HG02973 (cell line): ENCODE measurements around the gene CTRL.
"Not testable (repeated sequence)": the region's sequence is repeated elsewhere in the genome, so short reads cannot be mapped to it uniquely, and the experiment has no call there.

Source experiments
- ATAC-seq: cut with Tn5 transposase; IDR thresholded peaks from one replicate; pipeline ENCODE4 v1.9.1; 2021; ENCODE audit warnings: moderate library complexity; ENCODE audit not compliant: unreplicated experiment

The CTRL gene

DNA sequence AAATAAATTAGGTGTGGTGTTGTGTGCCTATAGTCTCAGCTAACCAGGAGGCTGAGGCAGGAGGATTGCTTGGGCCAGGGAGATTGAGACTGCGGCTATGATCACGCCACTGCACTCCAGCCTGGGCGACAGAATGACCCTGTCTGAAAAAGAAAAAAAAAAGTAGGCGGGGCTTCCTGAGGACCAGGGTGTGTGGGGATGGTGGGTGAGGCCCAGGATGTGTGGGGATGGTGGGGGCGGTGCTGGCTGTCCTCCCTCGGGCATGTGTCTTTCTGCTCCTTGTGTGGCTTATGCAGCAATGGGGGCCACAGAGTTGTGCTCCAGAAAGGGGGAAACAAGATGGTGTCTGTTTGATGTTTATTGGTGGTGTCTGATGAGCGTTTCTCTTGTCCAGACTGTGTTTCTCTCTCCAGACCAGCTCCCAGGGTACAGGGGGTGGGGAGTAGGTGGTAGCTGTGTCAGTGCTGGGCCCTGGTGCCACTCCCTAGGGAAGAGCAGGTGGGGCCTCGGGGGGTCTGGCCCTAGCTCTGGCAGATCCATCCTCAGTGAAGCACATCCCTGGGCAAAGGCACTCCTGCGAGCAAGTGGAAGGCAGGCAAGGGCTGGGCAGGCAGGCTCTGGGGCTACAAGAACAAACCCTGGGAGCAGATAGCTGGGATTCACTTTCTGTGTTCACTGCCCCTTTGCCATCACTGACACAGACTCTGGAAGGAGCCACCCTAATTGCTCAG is 10.0 kb upstream of the CTRL start:
- ATAC-seq: no peak

DNA sequence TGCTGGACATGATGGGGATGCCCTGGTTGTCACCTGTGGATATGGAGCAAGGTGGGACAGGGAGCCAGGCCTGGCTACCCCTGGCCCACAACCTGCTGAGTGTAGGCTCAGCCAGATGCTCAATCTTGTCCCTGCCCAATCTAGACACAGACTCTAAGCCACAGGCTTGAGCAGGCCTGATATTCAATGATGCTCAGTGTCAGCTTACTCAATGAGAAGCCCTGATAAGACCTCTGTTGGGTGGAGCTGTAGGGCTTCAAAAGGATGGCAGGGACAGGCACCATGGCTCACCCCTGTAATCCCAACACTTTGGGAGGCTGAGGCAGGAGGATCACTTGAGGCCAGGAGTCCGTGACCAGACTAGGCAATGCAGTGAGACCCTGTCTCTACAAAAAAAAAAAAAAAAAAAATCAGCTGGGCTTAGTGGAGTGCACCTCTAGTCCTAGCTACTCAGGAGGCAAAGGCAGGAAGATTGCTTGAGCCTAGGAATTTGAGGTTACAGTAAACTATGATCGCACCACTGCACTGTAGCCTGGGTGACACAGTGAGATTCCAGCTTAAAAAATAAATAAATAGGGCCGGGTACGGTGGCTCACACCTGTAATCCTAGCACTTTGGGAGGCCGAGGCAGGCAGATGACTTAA is 8.9 kb upstream of the CTRL start:
- no peak for ATAC-seq

DNA sequence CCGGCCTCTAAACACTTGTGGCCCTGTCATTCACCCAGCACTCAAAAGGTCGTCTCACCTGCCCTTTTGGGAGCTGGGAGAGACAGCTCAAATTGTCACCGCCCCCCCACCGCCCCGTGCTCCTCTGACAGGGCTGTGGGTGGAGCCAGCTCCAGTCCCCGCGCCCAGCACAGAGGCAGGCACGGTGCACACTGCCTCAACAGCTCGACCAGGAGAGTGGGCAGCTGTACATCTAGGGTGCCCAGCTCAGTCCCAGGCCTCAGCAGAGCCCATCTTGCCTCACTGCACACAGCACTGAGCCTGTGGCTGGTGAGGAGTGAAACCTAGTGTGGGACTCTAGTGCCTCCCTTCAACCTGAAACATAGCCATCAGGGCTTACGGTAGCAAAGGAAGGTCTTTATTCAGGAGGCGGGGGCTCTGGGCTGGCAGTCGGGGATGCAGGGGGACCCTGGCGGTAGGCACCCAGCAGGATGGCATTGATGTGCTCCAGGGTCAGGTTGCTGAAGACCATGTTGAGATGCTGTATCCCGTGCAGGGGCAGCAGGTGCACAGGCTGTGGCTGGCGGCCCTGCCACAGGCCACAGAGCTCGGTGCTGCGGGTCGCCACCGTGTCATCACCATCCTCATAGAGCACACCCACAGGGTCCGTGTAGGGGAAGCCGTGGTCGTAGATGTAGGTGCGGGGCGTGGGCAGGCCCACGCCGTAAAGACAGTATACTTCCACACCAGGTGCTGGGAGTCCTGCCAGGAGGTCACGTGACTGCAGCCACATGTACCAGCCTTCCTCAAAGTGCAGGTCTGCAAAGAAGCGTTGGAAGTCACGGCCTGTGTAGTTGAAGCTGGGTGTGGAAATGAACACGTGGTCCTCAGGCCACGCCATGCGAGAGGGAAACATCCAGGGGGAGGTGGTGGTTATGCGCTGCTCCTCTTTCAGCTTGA is 8.1 kb upstream of the CTRL start:
- ATAC-seq: no peak

DNA sequence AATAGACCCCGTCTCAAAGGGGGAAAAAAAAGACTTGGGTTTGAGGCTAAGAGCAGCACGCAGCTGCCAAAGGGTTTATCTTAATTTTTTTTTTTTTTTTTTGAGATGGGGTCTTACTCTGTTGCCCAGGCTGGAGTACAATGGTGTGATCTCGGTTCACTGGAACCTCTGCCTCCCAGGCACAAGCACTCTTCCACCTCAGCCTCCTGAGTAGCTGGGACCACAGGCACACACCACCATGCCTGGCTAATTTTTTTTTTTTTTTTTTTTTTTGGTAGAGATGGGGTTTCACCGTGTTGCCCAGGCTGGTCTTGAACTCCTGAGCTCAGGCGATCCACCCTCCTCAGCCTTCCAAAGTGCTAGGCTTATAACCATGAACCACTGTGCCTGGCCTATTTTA is 6.1 kb upstream of the CTRL start:
- ATAC-seq: not testable (repeated sequence)

DNA sequence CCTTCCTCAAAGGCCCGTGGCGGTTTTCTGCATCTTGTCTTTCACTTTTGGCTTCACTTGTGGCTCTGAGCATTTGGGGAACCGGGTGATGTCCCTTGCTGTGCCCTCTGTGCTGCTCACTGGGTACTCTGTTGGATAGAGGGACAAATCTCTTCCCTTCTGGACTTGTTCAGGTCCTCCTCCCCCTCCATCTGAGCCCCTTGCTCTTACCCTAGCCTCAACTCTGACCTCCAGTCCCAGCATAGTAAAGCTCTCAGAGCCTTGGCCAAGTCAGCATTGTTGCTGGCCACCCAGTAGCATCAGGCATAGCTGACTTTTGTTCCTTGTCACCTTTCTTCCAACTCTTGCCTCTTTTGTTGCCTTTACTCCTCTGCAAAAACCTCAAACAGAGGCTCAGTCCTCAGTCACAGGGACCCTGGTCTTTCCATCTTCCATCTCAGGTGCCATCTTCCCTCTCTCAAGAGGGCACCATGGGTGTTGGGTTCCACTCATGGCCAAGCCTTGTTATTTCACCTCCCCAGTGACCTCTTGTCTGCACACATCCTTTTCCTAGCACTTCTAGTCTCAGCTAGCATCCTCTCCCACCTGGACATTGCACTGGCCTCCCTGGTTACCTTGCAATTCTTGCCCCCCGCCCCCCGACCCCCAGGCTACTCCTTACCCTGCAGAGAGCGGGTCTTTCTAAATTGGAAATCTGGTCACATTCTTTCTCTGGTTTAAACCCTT is 5.4 kb upstream of the CTRL start:
- peak; percentile 54 for ATAC-seq

DNA sequence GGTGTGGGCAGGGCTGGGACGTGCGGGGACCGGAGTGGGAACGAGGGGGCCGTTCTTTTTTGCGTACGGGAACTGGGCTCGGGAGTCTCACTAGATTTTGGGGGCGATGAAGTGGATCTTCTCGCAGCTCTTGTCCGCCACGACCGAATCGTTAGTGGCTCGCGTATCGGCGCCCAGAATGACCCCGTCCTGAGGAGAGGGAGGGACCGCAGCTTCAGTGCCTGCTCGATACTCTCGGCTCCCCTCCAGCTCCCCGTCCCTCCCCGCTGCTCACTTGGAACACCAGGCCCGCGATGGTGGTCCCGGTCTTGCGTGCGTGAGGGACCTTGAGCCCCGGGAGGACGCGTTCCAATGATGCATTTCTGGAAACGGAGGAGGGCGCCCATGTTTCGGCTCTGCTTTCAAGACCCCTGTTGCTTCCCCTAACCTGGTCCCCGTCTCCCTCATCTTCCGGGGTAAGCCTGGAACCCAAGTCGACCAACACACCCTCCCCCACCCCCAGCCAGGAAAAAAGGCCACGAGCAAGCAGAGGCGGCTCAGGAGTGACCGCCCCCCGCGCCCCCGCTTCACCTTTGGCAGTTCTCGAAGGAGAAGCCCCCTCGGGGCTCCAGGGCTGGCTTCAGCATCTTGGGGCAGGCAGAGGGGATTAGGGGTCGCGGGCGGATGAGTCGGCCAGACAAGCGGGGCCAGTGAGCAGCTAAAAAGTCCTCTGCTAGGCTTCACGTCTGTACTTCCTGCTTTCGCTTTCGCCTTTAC is 4.6 kb upstream of the CTRL start, which contains the start of gene PSMB10:
PSMB10 (minus strand) TSS at position 727 of the 756 bp plus-strand sequence; CDS start at position 626, 101 bp downstream.
- no peak for ATAC-seq

DNA sequence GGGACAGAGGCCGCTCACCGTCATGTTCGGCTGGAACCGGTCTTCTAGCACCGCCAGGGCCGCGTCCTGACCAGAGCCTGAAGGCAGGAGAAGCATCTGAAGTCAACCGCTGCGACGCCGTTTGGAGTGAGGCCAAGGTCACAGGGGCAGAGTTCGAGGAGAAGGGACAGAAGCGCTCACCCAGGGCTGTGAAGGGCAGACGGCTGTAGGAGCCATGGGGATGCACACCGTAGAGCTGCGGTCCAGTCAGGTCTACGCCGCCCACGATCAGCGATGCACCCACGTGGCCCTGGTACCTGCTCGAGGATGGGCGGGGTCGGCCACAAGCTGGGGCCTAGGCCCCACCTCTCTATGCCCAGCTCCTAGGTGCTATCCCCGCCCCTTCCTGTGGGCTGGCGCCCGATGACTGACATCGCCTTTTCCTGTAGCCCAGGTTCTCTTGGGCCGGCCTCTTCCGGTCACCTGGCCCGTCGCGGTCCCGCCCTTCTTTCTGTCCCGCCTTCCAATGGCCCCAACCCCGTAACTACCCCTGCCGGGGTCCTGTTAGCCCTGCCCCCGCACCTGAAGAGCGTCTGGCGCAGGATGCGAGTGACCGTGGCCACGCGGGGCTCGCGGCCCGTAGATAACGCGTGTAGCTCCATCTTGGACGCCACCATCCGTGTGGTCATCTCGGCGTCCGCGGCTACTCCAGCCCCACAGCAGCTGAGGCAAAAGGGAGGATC is 3.9 kb upstream of the CTRL start:
- peak; percentile 81 for ATAC-seq

DNA sequence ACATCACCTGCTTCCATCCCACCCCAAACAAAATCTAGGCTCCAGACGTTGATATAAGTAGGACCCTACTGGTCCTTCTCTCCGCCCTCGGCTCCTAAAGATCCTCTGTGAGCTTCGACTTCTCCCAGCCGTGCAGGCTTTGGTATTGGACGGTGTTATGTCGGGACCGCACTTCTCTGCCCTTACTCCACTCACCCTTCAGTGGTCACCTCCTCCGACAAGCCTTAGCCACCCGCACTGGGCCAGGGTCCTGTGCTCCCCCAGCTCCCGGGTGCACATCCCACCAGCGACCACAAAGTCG is 3.4 kb upstream of the CTRL start:
- ATAC-seq: no peak

DNA sequence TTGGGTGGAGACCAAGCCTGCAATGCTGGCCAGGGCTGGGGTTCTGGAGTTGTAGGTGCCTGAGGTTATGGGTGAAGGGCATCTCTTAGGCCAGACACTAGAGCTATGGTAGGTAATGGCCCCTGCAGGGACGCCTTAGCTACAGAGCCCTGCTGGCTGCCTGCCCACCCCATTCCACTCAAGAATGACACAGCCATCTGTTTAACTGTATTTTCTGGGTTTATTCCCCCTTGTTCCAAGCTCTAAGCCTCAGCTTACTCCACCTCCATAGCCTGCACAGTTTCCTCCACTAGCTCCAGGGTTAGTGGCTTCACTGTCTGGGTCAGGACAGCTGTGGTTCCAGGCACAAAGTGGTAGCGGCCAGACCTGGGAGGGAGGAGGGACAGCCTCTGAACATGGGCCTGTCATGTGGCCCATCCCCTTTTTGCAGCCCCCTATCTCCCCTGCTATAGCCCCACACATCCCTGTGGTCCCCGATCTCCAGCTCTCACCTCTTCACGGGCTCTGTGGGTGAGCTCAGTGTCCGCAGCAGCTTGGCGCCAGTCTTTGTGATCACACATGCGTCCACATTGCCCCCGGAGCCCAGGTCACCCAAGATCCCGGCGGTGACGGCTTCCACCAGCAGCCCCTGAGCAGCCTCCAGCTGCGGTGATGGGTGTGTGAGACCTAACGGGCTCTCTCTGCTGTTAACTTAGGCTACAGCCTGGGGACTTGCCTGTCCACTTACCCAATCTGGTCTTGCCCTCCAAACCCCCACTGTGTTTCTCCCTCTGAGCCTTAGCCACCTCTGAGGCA is 2.8 kb upstream of the CTRL start:
- no peak for ATAC-seq

DNA sequence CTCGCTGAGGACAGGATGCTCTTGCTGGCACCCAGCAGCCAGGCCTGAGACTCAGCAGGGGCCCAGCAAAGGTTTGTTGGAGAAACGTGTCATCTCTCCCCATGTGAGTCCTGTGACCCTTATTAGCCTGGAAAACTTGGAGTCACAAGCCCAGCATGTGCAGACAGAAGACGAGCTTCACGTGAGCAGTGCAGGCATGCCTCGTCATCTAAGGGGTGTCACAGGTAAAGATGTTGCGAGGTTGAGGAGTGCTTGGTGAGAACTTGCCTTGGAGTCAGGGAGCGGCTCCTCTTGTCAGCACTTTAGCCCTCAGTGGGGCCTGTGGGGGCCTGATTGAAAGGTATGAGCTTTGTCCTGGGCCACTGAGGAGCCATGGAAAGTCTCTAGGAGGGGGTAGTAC is 2.1 kb upstream of the CTRL start:
- no peak for ATAC-seq

DNA sequence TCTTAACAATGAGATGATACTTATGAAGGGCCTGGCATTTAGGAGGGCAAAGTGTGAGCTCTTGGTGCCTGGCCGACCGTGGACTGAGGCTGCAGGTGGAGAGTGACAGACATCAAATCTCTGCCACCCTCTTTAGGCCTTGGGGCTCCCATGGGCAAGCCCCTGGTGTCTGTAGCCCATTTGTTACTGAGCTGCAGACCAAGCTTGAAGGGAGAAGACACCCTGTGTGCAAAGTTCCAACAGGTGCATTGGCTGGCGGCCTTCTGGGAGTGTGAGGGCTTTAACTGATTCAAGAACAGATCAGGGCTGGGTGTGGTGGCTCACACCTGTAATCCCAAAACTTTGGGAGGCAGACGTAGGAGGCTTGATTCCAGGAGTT is 789 bp upstream of the CTRL start:
- no peak for ATAC-seq

DNA sequence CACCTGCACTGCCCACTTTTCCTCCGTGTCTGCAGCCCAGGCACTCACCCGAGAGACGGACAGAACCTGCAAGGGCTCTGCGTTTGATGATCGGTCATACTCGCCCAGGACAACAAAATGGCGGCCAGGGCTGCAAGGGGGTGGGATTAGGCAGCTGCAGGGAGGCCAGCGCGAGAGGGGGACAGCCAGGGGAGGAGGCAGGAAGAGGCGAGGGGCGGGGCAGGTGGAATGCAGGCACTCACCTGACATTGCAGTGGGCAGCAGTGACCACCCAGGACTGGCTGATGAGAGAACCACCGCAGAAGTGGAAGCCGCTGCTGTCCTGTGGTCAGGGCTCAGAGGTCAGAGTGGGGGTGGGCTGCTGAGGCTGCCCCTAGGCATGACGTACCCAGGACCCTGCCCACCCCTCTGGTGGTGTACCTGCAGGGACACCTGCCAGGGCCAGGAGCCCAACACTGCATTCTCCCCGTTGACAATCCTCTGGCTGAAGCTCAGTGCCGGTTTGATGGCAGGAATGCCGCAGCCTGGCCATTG is 917 bp downstream of the CTRL start:
- no peak for ATAC-seq

DNA sequence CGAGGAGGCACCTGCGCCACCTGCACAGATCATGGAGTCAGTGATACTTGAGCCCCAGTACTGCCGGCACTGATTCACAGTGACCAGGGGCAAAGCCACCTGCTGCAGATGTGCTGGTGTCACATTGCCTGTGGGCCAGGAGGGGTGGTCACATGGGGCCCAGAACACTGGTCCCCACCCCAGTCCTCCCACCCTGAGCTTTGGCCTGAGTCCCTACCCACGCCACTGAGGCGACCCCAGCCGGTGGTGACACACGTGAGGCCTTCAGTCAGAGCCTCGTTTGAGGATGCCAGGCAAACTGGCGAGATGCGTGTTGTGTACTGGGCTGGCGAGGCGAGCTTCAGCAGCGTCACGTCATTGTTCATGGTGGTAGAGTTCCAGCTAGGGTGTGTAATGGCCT is 1.5 kb downstream of the CTRL start:
- ATAC-seq: no peak

DNA sequence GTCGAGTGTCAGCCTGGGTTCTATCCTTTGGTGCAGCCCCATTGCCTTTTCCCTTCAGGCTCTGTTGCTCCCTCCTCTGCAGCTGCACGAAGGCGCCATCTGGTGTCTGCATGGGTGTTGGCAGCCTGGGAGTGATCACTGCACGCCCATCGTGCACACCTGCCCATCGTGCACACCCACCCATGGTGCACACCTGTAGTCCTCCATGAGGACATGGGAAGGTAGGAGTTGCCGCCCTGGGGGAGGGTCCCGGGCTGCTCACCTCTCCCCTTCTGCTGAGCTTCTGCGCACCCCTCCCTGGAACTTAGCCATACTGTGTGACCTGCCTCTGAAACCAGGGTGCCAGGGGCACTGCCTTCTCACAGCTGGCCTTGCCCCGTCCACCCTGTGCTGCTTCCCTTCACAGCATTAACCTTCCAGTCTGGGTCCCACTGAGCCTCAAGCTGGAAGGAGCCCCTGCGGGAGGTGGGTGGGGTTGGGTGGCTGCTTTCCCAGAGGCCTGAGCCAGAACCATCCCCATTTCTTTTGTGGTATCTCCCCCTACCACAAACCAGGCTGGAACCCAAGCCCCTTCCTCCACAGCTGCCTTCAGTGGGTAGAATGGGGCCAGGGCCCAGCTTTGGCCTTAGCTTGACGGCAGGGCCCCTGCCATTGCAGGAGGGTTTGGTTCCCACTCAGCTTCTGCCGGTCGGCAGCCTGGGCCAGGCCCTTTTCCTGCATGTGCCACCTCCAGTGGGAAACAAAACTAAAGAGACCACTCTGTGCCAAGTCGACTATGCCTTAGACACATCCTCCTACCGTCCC is 2.9 kb downstream of the CTRL start:
- ATAC-seq: no peak

DNA sequence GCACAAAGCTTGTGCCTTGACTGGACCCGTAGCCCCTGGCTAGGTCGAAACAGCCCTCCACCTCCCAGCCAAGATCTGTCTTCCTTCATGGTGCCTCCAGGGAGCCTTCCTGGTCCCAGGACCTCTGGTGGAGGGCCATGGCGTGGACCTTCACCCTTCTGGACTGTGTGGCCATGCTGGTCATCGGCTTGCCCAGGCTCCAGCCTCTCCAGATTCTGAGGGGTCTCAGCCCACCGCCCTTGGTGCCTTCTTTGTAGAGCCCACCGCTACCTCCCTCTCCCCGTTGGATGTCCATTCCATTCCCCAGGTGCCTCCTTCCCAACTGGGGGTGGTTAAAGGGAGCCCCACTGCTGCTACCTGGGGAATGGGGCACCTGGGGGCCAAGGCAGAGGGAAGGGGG is 3.5 kb downstream of the CTRL start:
- ATAC-seq: no peak

DNA sequence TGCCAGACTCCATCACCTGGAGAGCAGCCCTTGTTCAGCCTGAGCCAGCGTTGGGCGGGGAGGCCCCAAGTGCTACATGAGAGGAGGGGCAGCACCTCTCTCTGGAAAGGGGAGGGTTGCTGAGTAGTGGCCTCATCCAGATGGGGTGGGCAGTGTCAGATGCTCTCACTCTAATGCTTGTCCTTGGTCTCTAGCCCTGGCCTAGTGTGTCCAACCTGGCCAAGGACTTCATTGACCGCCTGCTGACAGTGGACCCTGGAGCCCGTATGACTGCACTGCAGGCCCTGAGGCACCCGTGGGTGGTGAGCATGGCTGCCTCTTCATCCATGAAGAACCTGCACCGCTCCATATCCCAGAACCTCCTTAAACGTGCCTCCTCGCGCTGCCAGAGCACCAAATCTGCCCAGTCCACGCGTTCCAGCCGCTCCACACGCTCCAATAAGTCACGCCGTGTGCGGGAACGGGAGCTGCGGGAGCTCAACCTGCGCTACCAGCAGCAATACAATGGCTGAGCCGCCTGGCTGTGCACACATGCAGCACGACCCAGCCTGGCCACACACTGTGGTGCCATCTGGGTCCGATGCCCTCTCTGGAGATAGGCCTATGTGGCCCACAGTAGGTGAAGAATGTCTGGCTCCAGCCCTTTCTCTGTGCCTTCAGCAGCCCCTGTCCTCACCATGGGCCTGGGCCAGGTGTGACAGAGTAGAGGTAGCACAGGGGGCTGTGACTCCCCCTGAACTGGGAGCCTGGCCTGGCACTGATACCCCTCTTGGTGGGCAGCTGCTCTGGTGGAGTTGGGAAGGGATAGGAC is 4.3 kb downstream of the CTRL start:
- no peak for ATAC-seq

DNA sequence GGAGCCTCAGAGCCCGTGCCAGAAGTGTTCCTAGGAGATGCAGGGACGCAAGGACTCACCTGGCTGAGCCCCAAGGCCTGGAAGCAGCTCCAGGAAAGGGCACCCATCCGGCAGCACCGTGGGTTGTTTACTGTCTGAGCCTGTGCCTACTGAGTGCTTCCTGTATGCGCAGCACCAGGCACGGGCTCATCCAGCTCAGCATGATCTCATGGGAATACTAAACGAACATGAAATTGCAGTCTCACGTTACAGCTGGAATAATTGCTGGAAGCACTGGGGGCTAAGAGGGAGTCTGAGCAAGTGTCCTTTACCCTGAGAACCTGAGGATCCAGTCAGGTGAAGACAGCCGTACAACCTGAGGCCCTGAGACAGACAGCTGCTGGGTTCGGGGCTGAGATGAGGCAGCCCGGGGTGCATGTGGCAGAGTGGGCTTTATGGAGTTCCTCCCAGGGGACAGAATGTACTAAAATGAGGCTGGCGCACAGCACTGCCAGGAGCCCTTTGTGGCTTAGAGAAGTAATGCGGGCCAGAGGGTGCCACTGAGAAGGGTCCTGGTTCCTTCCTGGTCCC is 5.4 kb downstream of the CTRL start:
- no peak for ATAC-seq
